ENCODE data around the gene CHADL. TPM values are rescaled to one million over a fixed set of nuclear protein-coding genes. Genes with fewer than 3 reads are reported as not detected.
A peak's percentile ranks its signal among the peaks of the same experiment; 100 is the strongest.

Gene CHADL
- polyA plus RNA-seq, 1 donor (not counting 4 experiments of a cell fraction or from before 2014, with no cell fraction given): 0.16 TPM

DNA sequence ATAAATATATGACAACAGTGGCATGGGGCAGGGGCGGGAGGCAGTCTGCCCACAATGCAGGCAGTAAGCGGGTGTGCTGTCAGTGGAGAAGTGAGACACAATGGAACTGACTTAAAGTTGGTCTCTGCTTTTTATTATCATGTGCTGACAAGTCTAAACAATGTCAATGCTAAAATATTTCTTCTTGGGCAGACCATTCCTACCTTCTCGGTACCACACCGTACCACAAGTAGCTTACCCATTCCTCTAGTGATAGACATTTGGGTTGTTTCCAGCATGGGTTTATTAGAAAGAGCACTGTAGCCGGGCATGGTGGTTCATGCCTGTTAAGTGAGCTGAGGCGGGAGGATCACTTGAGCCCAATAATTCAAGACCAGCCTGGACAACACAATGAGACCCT is 2.6 kb upstream of the CHADL start:
- H3K27ac ChIP-seq (ENCODE audit: control insufficient read depth, insufficient read depth, low read length): no peak overlapping the region
- dilution Hi-C loops (cut with MboI; ENCODE audit: extremely low pct_ligation_motif_present, low sequenced_read_pairs): no loop called here
- H2AFZ ChIP-seq (ENCODE audit: control insufficient read depth, low read length): no peak overlapping the region
- TF ChIP-seq, protein P1, sequence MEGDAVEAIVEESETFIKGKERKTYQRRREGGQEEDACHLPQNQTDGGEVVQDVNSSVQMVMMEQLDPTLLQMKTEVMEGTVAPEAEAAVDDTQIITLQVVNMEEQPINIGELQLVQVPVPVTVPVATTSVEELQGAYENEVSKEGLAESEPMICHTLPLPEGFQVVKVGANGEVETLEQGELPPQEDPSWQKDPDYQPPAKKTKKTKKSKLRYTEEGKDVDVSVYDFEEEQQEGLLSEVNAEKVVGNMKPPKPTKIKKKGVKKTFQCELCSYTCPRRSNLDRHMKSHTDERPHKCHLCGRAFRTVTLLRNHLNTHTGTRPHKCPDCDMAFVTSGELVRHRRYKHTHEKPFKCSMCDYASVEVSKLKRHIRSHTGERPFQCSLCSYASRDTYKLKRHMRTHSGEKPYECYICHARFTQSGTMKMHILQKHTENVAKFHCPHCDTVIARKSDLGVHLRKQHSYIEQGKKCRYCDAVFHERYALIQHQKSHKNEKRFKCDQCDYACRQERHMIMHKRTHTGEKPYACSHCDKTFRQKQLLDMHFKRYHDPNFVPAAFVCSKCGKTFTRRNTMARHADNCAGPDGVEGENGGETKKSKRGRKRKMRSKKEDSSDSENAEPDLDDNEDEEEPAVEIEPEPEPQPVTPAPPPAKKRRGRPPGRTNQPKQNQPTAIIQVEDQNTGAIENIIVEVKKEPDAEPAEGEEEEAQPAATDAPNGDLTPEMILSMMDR (optimal IDR thresholded peaks at IDR 0.05 in 1 of 3, IDR thresholded peaks at IDR 0.05 in 1 of 3, conservative IDR thresholded peaks at IDR 0.05 in 1 of 3; ENCODE audit: extremely low read depth in 1 of 3, insufficient read depth in 2 of 3, low read length in 3 of 3): no peak
- no peak for TF ChIP-seq EZH2 (IDR thresholded peaks at IDR 0.05; ENCODE audit: low read length)
- H3K4me1 ChIP-seq (ENCODE audit: control insufficient read depth, extremely low read depth, insufficient read depth, low read length): peaks cover 26% of the 10 kb centered on the region
- no peaks in the 10 kb centered on the region for H3K9me3 ChIP-seq (ENCODE audit: control insufficient read depth, low read depth, low read length)
- H3K79me2 ChIP-seq (ENCODE audit: control insufficient read depth, insufficient read depth, low read length): no peaks in the 10 kb centered on the region
- peak overlapping the region; percentile 35 for H3K4me2 ChIP-seq (ENCODE audit: control insufficient read depth, extremely low read depth, insufficient read depth, low read depth, low read length)
- H3K27me3 ChIP-seq (ENCODE audit: control insufficient read depth, extremely low read depth, insufficient read depth, low read length): no peaks in the 10 kb centered on the region
- no peak overlapping the region for H3K4me3 ChIP-seq (ENCODE audit: control insufficient read depth in 2 of 3, extremely low read depth in 1 of 3, insufficient read depth in 2 of 3, low read depth in 1 of 3, low read length in 3 of 3)
- DNase-seq (ENCODE audit: low read depth, low spot score) (peak; percentile 58), FAIRE-seq (peak; percentile 93)
- H3K9me1 ChIP-seq (ENCODE audit: control insufficient read depth, extremely low read depth, insufficient read depth, low read length): no peaks in the 10 kb centered on the region
- H3K9ac ChIP-seq (ENCODE audit: control insufficient read depth, extremely low read depth, insufficient read depth, low read length): no peak overlapping the region
- H4K20me1 ChIP-seq (ENCODE audit: control insufficient read depth, extremely low read depth, insufficient read depth, low read length): no peaks in the 10 kb centered on the region
- peaks cover 16 to 17% of the 10 kb centered on the region in 2 experiments for H3K36me3 ChIP-seq (ENCODE audit: control insufficient read depth in 2 of 2, extremely low read depth in 1 of 2, insufficient read depth in 2 of 2, low read length in 2 of 2)

DNA sequence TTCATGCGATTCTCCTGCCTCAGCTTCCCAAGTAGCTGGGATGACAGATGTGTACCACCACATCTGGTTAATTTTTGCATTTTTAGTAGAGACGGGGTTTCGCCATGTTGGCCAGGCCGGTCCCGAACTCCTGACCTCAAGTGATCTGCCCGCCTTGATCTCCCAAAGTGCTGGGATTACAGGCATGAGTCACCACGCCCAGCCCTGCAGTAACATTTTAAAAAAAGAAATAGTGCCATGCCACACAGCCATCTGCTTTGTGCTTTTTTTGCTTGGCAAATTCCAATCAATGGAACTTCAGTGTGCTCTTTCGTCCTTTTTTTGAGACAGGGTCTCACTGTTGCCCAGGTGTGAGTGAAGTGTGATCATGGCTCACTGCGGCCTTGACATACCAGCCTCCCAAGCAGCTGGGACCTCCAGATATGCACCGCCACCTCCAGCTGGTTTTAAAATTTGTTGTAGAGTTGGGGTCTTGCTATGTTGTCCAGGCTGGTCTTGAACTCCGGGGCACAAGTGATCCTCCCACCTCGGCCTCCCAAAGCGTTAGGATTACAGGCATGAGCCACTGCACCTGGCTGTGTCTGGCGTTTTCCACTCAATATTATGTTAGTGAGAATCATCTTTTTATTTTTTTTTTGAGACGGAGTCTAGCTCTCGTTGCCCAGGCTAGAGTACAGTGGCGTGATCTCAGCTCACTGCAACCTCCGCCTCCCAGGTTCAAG is 1.8 kb upstream of the CHADL start:
- DNase-seq (ENCODE audit: low read depth, low spot score) (no peak), FAIRE-seq (no peak)
- dilution Hi-C loops (cut with MboI; ENCODE audit: extremely low pct_ligation_motif_present, low sequenced_read_pairs): no loop called here

More for the DNA sequence above, 1.8 kb upstream of the CHADL start:
- no peaks in the 10 kb centered on the region for H3K9me1 ChIP-seq (ENCODE audit: control insufficient read depth, extremely low read depth, insufficient read depth, low read length)
- no peak overlapping the region for H3K27ac ChIP-seq (ENCODE audit: control insufficient read depth, insufficient read depth, low read length)
- peaks cover 32% of the 10 kb centered on the region for H3K4me1 ChIP-seq (ENCODE audit: control insufficient read depth, extremely low read depth, insufficient read depth, low read length)
- H3K36me3 ChIP-seq (ENCODE audit: control insufficient read depth in 2 of 2, extremely low read depth in 1 of 2, insufficient read depth in 2 of 2, low read length in 2 of 2): peaks cover 10 to 16% of the 10 kb centered on the region in 2 experiments
- no peak overlapping the region for H3K4me2 ChIP-seq (ENCODE audit: control insufficient read depth, extremely low read depth, insufficient read depth, low read depth, low read length)
- TF ChIP-seq, protein P1 (optimal IDR thresholded peaks at IDR 0.05 in 1 of 3, IDR thresholded peaks at IDR 0.05 in 1 of 3, conservative IDR thresholded peaks at IDR 0.05 in 1 of 3; ENCODE audit: extremely low read depth in 1 of 3, insufficient read depth in 2 of 3, low read length in 3 of 3): no peak
- TF ChIP-seq EZH2 (IDR thresholded peaks at IDR 0.05; ENCODE audit: low read length): no peak
- H2AFZ ChIP-seq (ENCODE audit: control insufficient read depth, low read length): no peak overlapping the region
- H3K4me3 ChIP-seq (ENCODE audit: control insufficient read depth in 2 of 3, extremely low read depth in 1 of 3, insufficient read depth in 2 of 3, low read depth in 1 of 3, low read length in 3 of 3): no peak overlapping the region
- no peaks in the 10 kb centered on the region for H4K20me1 ChIP-seq (ENCODE audit: control insufficient read depth, extremely low read depth, insufficient read depth, low read length)
- no peaks in the 10 kb centered on the region for H3K79me2 ChIP-seq (ENCODE audit: control insufficient read depth, insufficient read depth, low read length)
- no peaks in the 10 kb centered on the region for H3K9me3 ChIP-seq (ENCODE audit: control insufficient read depth, low read depth, low read length)
- H3K9ac ChIP-seq (ENCODE audit: control insufficient read depth, extremely low read depth, insufficient read depth, low read length): no peak overlapping the region
- no peaks in the 10 kb centered on the region for H3K27me3 ChIP-seq (ENCODE audit: control insufficient read depth, extremely low read depth, insufficient read depth, low read length)
